IPS-NIHi7 (cell line): ENCODE results near the gene WDR41.

Source experiments
- DNase-seq: peaks from one replicate; pipeline ENCODE4 v3.0.0; 2012; ENCODE audit warnings: mixed read lengths; ENCODE audit errors: extremely low spot score

The WDR41 gene

GRCh38 chr5:77448831-77449230, 43.3 kb downstream of the WDR41 start:
- DNase-seq: no peak

- DNase-seq: no peak
These were observed 47.8 kb downstream of the WDR41 start for GRCh38 chr5:77444356-77444755.

- DNase-seq: no peak
These were observed 48.4 kb downstream of the WDR41 start for GRCh38 chr5:77443670-77444069.

- DNase-seq: no peak
These were observed 54.0 kb downstream of the WDR41 start for GRCh38 chr5:77438071-77438470.

- DNase-seq: peak; percentile 22
These were observed 54.9 kb downstream of the WDR41 start for GRCh38 chr5:77437194-77437593.

GRCh38 chr5:77431719-77432118, 60.4 kb downstream of the WDR41 start:
- DNase-seq: no peak

GRCh38 chr5:77431286-77431685, 60.8 kb downstream of the WDR41 start:
- DNase-seq: no peak

GRCh38 chr5:77430726-77431125, 61.4 kb downstream of the WDR41 start:
- no peak for DNase-seq

GRCh38 chr5:77428526-77428925, 63.6 kb downstream of the WDR41 start:
- DNase-seq: no peak

- DNase-seq: no peak
These were observed 64.1 kb downstream of the WDR41 start for GRCh38 chr5:77427998-77428397.

GRCh38 chr5:77426670-77427069, 65.4 kb downstream of the WDR41 start:
- DNase-seq: no peak

- DNase-seq: no peak
These were observed 66.0 kb downstream of the WDR41 start for GRCh38 chr5:77425998-77426659.

- DNase-seq: no peak
These were observed 66.7 kb downstream of the WDR41 start for GRCh38 chr5:77425420-77425819.

GRCh38 chr5:77424921-77425320, 67.2 kb downstream of the WDR41 start:
- DNase-seq: no peak

GRCh38 chr5:77423022-77423750, 68.9 kb downstream of the WDR41 start:
- no peak for DNase-seq

- no peak for DNase-seq
These were observed 71.2 kb downstream of the WDR41 start for GRCh38 chr5:77420940-77421339.

- no peak for DNase-seq
These were observed 72.2 kb downstream of the WDR41 start for GRCh38 chr5:77419644-77420582.

- no peak for DNase-seq
These were observed 73.2 kb downstream of the WDR41 start for GRCh38 chr5:77418601-77419581.

GRCh38 chr5:77418162-77418561, 74.0 kb downstream of the WDR41 start:
- DNase-seq: no peak

- no peak for DNase-seq
These were observed 79.1 kb downstream of the WDR41 start for GRCh38 chr5:77413049-77413448.
